Ishikawa (cell line): ENCODE results near the gene SLC35F2.
A peak's percentile ranks its signal among the peaks of the same experiment; 100 is the strongest.

Source experiments
- CEBPB ChIP-seq: IDR thresholded peaks from 2 replicates; pipeline ENCODE4 v1.6.1; 2012
- EGR1 ChIP-seq: IDR thresholded peaks from 2 replicates; pipeline ENCODE4 v1.6.1; 2012
- EP300 ChIP-seq: IDR thresholded peaks from 2 replicates; pipeline ENCODE4 v1.6.1; 2012; ENCODE audit warnings: borderline replicate concordance
- NFIC ChIP-seq: IDR thresholded peaks from 2 replicates; pipeline ENCODE4 v1.6.1; 2012
- RAD21 ChIP-seq: IDR thresholded peaks from 2 replicates; pipeline ENCODE4 v1.6.1; 2012; ENCODE audit warnings: low read depth
- REST ChIP-seq: IDR thresholded peaks from 2 replicates; pipeline ENCODE4 v1.6.1; 2012; ENCODE audit warnings: low read depth, mild to moderate bottlenecking
- TAF1 ChIP-seq: IDR thresholded peaks from 2 replicates; pipeline ENCODE4 v1.6.1; 2012; ENCODE audit warnings: low read depth, mild to moderate bottlenecking
- TCF12 ChIP-seq: IDR thresholded peaks from 2 replicates; pipeline ENCODE4 v1.6.1; 2012; ENCODE audit warnings: low read depth
- TEAD4 ChIP-seq: IDR thresholded peaks from 2 replicates; pipeline ENCODE4 v1.6.1; 2012
- YY1 ChIP-seq: IDR thresholded peaks from 2 replicates; pipeline ENCODE4 v1.6.1; 2012; ENCODE audit warnings: low read depth
- TF ChIP-seq, protein P1 (sequence below): IDR thresholded peaks from 2 replicates; pipeline ENCODE4 v1.6.1; 2012
- TF ChIP-seq, protein P2 (sequence below): IDR thresholded peaks from 2 replicates; pipeline ENCODE4 v1.6.1; 2012

GRCh38 chr11:107882095-107882820 is 23.7 kb upstream of the SLC35F2 start:
- TF ChIP-seq TEAD4 (no peak), REST (no peak), YY1 (no peak), RAD21 (no peak), EP300 (no peak), EGR1 (no peak), TCF12 (no peak), NFIC (peak; percentile 53; the same call in 1 of the 2 replicates), CEBPB (no peak), TAF1 (no peak)
- TF ChIP-seq, protein P1, sequence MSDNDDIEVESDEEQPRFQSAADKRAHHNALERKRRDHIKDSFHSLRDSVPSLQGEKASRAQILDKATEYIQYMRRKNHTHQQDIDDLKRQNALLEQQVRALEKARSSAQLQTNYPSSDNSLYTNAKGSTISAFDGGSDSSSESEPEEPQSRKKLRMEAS: no peak
- TF ChIP-seq, protein P2, sequence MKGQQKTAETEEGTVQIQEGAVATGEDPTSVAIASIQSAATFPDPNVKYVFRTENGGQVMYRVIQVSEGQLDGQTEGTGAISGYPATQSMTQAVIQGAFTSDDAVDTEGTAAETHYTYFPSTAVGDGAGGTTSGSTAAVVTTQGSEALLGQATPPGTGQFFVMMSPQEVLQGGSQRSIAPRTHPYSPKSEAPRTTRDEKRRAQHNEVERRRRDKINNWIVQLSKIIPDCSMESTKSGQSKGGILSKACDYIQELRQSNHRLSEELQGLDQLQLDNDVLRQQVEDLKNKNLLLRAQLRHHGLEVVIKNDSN: no peak
